ENCODE measurements around the gene CDAN1.
"Not testable (repeated sequence)": the region's sequence is repeated elsewhere in the genome, so short reads cannot be mapped to it uniquely, and the experiment has no call there.

Gene CDAN1

GRCh38 chr15:42707068-42707467, 29.9 kb downstream of the CDAN1 start:
- DNase-seq (ENCODE audit: low spot score): no peak

- DNase-seq (ENCODE audit: low spot score): no peak
Observed at GRCh38 chr15:42705336-42705735, 31.6 kb downstream of the CDAN1 start.

GRCh38 chr15:42704492-42704926, 32.4 kb downstream of the CDAN1 start:
- DNase-seq (ENCODE audit: low spot score): peak; percentile 81

- no peak for DNase-seq (ENCODE audit: low spot score)
Observed at GRCh38 chr15:42696626-42697025, 40.3 kb downstream of the CDAN1 start.

DNA sequence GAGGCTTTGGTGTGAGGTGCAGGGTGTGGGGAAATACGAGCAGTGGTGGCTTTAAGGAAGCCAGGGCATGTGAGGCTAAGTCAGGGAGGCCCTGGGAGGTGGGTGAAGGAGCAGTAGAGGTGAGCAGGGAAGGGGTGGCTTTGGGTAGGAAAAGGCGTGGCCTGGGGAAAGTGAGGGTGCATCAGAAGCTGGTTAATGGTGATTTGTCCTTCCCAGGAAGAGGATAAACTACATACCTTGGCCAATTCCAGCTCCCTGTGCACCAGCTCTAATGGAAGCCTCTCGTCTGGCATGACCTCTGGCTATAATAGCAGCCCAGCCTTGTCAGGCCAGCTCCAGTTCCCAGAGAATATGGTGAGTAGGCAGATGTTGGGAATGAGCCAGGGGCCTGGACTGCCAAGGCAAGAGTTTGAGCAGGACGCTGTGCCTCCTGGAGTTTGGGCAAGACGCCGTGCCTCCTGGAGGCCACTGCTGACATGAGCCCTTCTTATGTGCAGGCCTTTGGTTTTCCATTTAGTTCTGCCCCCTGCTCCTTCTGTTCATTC, 41.3 kb downstream of the CDAN1 start:
- DNase-seq (ENCODE audit: low spot score): no peak

GRCh38 chr15:42694398-42694797, 42.5 kb downstream of the CDAN1 start:
- DNase-seq (ENCODE audit: low spot score): no peak

- no peak for DNase-seq (ENCODE audit: low spot score)
Observed at GRCh38 chr15:42693942-42694341, 43.0 kb downstream of the CDAN1 start.

DNA sequence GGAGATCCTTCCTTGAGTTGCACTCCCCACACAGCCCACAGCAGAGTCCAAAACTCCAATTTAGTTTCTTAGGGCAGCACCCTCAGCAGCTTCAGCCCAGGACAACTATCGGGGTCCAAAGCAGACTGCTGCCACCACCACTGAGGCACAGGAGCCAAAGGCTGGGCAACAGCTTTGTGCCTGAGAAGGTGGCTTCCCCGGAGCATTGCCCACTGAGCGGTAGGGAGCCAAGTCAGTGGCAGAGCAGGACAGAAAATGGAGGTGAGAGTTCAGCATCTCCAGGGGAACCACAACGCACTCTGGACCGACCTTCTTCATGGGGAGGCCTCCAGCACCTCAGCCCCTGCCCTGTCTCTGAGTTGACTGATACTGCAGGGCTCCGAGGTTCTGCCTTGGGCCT, 43.4 kb downstream of the CDAN1 start:
- no peak for DNase-seq (ENCODE audit: low spot score)

DNA sequence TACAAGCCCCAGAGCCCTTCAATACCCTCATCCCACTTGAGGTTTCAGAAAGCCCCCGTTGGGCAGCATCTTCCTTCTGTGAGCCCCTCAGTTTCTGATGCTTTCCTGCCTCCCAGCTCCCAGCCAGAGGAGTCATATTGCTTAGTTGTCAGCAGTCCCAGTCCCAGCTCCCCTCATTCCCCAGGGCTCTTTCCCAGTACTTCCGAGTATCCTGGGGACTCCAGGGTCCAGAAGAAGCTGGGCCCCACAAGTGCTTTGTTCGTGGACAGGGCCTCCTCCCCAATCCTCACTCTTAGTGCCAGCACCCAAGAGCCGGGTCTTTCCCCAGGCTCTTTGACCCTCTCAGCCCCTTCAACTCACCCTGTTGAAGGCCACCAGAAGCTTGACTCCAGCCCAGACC, 43.9 kb downstream of the CDAN1 start:
- DNase-seq (ENCODE audit: low spot score): no peak

GRCh38 chr15:42692536-42692935, 44.4 kb downstream of the CDAN1 start:
- DNase-seq (ENCODE audit: low spot score): no peak

DNA sequence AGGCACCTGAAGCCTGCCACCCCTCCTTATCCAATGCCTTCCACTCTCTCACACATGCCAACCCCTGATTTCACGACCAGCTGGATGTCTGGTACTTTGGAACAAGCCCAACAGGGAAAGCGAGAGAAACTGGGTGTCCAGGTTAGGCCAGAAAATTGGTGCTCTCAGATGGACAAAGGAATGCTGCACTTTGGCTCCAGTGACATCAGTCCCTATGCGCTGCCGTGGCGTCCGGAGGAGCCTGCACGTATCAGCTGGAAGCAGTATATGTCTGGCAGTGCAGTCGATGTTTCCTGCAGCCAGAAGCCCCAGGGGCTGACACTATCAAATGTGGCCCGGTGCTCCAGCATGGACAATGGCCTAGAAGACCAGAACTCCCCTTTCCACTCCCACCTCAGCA, 45.2 kb downstream of the CDAN1 start:
- DNase-seq (ENCODE audit: low spot score): no peak

DNA sequence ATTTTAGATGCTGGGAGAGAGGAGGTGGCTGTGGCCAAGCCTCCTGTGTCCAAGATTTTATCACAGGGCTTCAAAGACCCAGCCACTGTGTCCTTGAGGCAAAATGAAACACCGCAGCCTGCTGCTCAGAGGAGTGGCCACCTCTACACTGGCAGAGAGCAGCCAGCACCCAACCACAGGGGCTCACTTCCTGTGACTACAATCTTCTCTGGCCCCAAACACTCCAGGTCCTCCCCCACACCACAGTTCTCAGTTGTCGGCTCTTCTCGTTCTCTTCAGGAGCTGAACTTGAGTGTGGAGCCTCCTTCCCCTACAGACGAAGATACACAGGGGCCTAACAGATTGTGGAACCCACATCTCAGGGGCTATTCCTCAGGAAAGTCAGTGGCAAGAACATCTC, 45.6 kb downstream of the CDAN1 start:
- DNase-seq (ENCODE audit: low spot score): no peak

DNA sequence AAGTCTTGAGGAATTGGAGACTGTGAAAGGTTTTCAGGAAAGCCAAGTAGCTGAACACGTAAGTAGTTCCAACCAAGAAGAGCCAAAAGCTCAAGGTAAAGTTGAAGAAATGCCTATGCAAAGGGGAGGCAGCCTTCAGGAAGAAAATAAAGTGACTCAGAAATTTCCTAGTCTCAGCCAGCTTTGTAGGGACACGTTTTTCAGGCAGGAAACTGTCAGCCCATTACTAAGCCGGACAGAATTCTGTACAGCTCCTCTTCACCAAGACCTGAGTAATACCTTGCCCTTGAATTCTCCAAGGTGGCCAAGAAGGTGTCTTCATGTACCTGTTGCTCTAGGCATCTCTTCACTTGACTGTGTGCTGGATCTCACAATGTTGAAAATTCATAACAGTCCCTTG, 48.6 kb downstream of the CDAN1 start:
- no peak for DNase-seq (ENCODE audit: low spot score)

DNA sequence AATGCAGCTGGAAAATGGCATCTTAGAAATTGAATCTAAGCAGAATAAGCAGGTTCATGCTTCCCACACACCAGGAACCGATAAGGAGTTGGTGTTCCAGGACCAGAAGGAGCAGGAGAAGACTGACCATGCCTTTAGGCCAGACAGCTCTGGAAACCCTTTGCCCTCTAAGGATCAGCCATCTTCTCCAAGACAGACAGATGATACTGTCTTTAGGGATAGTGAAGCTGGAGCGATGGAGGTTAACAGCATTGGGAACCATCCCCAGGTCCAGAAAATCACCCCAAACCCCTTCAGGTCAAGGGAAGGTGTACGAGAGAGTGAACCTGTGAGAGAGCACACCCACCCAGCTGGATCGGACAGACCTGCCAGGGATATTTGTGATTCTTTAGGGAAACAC, 49.2 kb downstream of the CDAN1 start:
- DNase-seq (ENCODE audit: low spot score): no peak

DNA sequence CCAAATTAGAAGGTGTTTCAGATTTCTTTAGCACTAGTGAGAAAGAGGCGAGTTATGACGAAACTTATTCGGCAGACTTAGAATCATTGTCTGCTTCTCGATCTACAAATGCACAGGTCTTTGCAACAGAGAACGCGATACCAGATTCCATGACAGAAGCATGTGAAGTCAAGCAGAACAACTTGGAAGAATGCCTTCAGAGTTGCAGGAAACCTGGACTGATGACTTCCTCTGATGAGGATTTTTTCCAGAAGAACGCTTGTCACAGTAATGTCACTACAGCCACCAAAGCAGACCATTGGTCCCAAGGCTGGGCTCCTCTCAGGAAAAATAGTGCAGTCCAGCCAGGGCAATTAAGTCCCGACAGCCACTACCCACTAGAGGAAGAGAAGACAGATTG, 50.6 kb downstream of the CDAN1 start:
- no peak for DNase-seq (ENCODE audit: low spot score)

DNA sequence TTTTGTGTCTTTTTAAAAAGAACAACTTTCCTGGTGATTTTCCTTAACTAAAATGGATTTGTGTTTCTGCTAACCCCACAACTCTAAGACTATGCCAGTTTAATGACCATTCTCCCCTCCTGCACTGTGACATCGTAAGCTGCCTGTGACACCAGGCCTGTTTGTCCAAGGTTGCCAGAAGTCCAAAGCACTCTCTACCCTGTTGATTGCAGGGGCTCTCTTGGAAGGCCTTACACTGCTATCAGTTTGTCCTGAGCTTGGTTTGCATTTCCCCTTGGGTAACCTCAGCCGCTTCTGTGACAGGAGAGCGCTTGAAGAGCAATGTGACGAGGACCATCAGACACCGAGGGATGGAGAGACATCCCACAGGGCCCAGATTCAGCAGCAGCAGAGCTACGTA, 55.8 kb downstream of the CDAN1 start:
- no peak for DNase-seq (ENCODE audit: low spot score)

- not testable (repeated sequence) for DNase-seq (ENCODE audit: low spot score)
Observed at GRCh38 chr15:42680142-42680482, 56.8 kb downstream of the CDAN1 start.

GRCh38 chr15:42679285-42680141, 57.4 kb downstream of the CDAN1 start:
- no peak for DNase-seq (ENCODE audit: low spot score)

- no peak for DNase-seq (ENCODE audit: low spot score)
Observed at GRCh38 chr15:42675021-42675420, 61.9 kb downstream of the CDAN1 start.

GRCh38 chr15:42674472-42674871, 62.5 kb downstream of the CDAN1 start:
- no peak for DNase-seq (ENCODE audit: low spot score)
